ENCODE results near the gene WNT5A.

DNA sequence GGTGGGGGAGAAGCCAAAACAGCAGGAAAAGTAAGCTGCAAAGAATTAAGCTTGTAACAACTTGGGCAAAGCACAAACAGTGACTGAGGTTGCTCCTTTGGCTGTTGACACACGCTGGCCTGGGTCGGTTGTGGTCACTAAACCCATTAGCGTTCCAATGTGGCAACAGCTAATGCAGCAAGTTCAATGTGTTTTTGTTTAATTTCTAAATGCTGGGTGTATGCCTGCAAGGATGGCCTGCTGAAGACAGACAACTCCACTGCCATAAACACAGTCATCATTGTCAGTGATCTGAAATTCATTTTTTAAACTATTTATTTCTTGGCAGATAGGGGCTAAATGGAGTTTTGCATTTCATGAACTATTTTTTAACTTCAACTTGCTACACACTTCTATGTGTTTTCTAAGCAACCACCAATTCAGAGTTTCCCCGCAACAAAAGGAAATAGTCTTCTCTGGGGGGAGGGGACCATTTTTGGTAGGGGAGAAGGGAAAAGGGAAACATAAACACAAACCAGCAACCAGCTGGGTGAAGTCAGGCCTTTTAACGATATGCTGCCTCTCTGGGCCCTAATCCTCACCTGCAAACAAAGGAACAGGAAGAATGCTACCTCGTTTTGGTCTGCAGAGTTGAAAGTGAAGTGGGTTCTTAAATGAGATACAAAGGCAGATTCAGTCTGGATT, 34.8 kb upstream of the WNT5A start:
- TF ChIP-seq POLR2AphosphoS5 (IDR thresholded peaks at IDR 0.05) (no peak), SMC3 (conservative IDR thresholded peaks at IDR 0.05; ENCODE audit: poor library complexity) (no peak), TAF1 (IDR thresholded peaks at IDR 0.05; ENCODE audit: low read depth) (no peak)
- TF ChIP-seq, protein P1, sequence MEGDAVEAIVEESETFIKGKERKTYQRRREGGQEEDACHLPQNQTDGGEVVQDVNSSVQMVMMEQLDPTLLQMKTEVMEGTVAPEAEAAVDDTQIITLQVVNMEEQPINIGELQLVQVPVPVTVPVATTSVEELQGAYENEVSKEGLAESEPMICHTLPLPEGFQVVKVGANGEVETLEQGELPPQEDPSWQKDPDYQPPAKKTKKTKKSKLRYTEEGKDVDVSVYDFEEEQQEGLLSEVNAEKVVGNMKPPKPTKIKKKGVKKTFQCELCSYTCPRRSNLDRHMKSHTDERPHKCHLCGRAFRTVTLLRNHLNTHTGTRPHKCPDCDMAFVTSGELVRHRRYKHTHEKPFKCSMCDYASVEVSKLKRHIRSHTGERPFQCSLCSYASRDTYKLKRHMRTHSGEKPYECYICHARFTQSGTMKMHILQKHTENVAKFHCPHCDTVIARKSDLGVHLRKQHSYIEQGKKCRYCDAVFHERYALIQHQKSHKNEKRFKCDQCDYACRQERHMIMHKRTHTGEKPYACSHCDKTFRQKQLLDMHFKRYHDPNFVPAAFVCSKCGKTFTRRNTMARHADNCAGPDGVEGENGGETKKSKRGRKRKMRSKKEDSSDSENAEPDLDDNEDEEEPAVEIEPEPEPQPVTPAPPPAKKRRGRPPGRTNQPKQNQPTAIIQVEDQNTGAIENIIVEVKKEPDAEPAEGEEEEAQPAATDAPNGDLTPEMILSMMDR (IDR thresholded peaks at IDR 0.05; ENCODE audit: poor library complexity, severe bottlenecking), result no peak
